GM21367 (cell line): ENCODE data around the gene PDHX.
"Not testable (repeated sequence)": the region's sequence is repeated elsewhere in the genome, so short reads cannot be mapped to it uniquely, and the experiment has no call there.

Experiments used
- ATAC-seq: cut with Tn5 transposase; IDR thresholded peaks from one replicate; pipeline ENCODE4 v1.9.1; 2021; ENCODE audit not compliant: unreplicated experiment

The PDHX gene

DNA sequence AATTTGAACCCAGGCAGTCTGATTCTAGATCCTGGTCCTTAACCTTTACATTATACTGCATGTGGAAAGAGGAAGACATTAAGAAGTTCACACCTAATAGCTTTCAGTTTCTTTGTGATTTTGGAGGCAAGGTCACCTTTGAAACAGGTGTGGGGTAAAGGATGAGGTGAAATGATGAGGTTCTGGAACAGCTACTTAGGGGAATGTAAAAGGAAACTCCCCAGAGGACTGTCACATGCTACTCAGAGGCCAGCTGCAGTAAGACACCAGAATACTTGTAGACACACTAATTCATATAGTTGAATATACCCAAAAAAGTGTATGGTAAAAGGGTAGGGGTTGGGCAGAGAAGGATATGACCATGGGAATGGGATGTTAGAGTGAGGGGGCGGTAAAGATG, 5.6 kb upstream of the PDHX start:
- ATAC-seq, result no peak

DNA sequence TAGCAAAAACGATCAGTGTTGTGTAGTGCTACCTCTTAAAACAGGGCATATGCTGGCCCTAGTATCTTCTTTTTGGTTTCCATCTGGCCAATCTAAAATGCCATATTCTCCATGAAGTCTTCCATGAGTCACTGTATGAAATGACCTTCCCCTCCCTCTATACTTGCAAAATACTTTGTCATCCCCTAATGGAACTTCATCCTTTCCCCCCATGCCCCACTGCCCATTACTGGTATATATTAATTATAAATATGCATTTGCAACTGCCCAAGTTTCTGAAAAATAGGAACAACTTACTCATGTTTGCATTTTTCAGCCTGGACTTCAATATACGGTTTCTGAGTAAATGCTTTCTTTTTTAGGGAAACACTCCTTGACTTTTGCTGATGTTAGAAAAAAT, 4.7 kb upstream of the PDHX start:
- ATAC-seq, result no peak

DNA sequence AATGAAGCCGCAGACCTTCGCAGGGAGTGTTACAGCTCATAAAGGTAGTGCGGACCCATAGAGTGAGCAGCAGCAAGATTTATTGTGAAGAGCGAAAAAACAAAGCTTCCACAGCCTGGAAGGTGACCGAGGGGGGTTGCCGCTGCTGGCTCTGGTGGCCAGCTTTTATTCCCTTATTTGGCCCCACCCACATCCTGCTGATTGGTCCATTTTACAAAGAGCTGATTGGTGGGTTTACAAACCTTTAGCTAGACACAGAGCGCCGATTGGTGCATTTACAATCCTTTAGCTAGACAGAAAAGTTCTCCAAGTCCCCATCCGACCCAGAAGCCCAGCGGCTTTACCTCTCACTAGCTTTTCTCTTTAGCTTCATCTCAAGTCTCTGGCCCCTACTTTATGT, 2.9 kb upstream of the PDHX start:
- not testable (repeated sequence) for ATAC-seq

DNA sequence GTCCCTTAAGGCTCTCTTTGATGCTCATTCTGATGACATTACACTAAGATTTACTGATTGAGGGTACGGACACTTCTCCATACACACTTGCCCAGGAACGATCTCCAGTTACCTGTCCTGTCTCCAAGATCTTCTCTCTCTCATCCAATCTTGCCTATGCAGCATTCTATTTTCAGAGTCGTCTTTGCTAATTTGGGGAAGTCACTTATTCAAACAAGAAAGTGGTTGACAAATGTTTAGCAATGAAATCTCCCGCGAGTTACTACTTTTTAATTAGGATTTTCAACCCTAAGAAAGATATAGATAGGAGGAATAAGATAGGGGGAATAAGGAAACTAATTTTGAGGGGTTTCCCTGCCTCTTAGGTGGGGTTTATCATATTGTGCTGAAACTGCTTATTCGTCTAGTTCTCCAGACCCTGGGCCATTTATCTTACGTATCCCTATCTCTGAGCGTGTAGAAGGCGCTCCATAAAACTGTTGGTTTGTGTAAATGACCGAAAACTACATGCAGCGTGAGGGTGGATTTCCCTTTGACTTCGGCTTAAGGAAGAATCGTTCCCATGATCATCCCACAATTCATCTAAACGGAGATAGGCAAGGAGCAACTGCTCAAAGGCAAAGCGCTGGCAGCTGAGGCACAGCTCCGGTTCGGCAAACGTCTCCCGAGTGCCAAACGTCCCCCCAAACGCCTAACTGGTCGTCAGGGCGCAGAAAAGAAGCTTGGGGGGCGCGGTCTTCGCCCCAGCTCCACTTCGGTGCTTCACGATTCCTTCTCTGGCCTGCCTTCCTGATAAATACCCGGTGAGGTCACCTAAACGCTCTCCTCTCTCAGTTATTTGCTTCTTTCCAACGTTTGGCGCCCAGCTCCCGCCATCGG, 1.0 kb upstream of the PDHX start:
- ATAC-seq, result no peak

DNA sequence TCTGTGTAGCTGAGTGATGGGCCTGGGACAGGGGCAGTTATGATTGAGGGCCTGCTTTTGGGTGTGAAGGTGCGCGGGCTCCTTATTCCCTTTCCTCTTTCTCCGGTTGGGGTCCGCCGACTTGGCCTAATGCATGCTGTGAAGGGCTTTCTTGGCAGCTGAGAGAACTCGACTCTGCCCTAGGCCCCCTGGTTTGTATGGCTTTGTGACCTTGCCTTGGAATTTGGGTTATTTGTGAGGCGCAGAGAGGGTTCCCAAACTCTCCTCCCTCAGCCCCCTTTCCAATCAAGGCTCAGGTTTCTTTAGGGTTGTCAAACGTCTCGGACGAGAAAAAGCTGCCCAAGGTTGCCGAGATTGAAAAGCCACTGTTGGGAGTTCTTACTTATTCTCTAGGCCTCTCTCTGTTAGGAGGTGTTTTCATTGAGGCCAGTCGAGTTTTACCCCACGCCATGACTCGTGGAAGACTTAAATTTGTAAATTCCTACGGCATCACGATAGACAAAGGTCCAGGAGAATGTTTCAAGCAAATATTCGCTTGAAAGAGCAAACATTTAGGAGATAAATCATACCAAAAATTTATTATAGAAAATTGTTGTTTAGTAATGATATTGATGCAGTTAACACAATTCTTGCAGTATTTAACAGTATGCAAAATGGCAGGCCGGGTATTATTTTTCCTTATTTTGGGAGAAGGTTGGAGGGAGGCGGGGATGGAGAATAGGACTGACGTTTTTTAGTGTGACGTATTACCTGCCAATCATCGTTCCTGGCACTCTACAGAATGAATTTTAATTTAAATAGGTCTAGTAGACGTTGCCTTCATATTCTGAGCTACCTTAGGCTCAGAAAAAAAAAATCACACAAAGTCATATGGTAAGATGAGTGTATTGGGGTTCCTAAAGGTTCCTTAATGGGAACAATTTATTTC, 689 bp downstream of the PDHX start:
- ATAC-seq, result no peak

DNA sequence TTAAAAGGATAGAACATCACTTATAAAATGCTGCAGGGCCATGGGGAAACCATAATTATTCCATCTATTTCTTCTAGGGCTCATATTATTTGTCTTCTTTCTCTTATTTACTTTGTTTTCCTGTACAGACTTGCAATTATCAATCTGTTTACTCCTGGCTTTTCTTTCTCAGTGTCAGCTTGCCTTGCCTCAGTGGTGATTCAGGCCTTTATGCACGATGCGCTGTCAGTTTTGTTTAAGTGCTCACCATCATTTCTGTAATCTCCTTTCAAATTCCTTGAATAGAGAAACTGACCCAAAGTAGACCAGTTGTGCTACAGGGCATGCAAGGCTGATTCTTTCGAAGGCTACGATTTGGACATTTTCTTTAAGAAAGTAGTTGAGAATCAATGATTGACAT, 4.7 kb downstream of the PDHX start:
- no peak for ATAC-seq

DNA sequence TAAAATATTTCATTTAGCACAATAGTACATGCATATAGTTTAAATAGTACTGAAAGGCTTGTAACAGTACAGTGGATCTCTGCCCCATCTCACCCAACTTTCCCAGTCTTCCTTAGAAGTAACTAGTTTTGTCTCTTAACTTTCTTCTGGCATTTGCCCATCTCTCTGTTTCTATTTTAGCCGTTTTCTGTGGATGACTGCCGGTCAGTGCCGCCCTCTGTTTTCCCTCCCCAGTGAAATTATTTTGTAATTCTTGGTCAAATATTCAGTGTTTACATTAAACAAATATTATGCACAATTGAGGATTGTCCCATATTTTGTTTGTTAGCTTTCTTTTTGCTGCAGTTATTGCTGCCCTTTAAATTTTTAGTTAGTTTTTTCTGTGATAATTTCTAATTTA, 8.3 kb downstream of the PDHX start:
- no peak for ATAC-seq

DNA sequence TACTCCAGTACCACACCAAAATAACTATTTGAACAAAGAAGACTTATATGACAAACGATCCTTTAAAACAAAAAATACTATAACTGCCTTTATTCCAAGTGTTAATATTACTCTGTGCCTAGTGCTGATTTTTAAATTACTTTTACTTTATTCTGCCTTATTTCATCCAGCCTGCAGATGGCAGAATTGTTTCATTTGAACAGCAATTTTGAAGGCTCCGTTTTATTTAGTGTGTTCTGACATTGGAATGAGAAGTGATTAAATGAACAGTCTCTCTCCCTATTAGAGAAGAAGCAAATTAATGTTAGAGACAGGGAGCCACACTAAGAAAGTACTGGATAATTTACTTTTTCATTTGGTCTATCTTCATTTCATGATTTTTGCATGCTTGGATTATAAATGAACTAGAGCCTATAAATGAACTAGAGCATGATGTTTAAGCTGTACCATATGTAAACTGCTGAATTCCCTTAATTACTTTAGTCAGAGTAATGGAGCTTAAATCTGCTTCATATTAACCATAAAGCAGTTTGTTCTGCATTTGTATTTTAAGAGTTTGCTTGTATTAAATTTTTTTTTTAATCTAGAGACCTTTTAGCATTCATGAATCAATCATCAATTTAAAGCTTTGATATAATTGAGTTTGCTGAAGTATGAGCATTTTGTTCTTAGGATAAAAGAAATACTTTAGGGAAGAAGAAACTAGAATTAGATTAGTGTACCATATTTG, 9.8 kb downstream of the PDHX start:
- no peak for ATAC-seq

DNA sequence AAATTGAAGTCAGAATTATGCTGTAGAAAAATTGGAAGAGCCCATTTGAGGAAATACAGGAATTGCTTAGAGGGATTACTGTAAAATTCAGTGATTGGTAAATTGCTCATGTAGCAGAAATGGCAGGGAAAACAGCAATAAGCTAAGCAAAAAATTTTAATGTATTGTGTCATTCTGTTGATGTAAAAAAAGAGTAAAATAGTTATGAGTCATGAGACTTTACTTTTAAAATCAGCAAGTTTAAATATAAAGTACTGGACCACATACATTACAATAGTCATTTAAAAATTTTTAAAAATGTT, 10.4 kb downstream of the PDHX start:
- no peak for ATAC-seq

DNA sequence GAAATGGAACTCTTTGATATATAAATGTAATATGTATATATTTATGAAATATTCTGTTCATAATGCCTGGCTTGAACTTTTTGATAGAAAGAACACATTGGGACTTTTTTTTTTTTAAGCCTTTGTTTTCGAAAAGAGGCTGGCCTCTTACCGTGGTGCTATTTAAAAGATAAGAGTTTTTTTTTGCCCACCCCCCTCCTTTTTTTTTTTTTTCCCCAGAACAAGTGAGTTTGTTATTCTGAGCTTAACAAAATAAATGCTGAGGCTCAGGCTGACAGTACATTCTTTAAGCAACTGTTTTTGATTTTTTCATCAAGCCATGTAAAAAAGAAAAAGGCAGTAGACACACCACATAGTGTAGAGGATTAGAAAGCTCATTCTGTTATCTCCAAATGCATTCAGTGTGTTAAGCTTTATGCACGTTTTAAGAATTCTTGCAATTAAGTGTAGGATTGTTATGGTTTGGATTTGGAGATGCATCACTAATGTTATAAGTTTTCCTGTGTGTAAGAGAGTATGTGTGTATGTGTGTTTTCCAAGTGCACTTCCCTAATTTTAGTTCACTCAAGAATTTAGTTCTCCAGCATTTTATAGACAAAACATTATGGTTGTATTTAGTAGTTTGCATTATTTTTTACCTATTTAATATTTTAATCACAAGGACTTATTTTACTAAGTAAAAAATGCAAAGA, 12.0 kb downstream of the PDHX start:
- no peak for ATAC-seq

DNA sequence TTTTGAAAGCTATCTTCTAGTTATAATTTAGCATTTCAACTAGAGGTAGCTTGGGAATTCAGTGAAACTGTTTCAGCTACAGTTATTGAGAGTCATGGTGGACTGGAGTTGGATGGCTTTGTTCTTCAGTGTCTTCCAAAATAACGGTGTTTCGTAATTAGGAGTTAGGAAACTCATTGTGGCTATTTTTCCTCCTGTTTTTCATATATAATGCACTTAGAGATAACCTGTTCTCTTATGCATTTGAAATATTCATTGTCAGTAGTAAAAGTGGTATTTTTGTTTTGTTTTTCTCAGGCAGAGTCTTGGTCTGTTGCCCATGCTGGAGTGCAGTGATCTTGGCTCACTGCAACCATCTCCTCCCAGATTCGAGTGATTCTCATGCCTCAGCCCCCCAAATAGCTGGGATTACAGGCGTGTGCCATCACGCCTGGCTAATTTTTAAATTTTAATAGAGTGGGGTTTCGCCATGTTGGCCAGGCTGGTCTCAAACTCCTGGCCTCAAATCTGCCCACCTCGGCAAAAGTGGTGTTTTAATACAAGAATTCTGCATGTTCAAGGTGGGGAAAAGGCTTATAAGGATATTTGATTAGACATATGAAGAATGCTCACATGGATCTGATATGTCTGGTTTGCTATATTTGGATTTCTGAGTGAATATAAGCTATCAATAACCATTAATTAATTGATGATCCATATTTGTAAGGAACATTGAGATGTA, 12.7 kb downstream of the PDHX start:
- no peak for ATAC-seq

DNA sequence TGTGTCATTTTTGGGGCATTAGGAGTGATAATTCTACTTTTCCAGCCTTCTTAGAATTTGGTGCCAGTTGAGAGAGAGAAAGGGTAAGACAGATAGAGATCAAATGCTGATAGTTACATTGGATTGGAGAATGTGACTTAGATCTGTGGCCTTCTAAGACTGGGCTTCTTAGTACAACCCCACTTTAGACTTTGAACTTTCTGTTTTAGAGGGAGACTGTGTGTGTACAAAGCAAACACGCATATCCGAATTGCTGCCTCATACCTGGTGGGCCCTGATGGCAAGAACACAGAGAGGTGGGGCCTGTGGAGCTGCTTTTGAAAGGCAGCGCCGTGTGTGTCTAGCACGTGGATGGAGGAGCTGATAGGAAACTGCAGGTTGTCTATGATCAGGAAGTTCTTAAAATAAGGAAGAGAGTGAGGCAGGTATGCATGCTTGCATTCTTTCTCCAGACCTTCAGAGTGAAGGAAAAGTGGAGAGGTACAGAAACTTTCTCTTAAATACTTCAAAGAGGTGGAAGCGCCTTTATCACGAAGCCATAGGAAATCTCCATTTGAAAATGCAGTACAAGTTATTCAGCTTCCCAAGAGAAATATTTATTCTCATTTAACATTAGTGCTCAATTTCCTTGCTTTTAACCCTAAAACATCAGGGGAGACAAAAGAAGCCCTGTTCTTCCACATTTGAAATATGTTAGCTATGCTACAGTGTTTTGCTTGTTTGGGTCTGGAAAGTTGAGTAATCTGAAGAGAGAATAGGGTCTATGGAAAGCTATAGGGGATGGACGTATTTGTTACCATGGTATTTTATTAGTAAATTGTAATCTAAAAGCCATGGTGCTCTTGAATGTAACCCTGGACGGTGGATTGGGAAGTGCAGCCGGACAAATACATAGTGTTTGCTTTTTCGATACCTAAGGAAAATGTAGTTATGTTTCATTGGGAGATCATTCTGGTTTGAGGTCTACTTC, 13.7 kb downstream of the PDHX start:
- ATAC-seq, result no peak

DNA sequence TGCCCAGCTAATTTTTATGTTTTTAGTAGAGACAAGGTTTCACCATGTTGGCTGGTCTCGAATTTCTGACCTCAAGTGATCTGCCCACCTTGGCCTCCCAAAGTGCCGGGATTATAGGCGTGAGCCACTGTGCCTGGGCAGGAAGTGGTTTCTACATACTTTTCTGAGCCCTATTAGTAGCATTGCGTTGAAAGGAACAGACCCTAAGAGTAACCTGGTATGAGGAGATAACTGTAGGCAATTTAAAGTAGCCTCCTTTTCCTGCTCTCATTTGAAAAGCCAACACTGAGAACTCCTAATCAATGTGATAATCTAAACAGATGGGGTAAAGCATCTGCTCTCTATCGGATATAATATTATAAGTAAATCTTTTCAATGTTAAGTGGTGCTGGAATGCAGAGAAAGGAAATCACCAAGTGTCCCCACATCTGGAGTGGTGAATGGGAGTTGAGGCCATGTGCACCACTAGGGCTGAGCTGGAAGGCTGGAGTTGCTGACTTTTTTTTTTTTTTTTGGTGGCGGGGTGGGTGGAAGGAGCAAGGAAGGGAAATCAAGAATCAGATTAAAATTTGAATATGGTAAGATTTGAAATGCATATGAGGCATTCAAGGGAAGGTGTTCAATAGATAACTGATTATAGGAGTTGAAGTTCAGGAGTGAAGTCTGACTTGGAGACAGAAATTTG, 20.7 kb downstream of the PDHX start:
- no peak for ATAC-seq

DNA sequence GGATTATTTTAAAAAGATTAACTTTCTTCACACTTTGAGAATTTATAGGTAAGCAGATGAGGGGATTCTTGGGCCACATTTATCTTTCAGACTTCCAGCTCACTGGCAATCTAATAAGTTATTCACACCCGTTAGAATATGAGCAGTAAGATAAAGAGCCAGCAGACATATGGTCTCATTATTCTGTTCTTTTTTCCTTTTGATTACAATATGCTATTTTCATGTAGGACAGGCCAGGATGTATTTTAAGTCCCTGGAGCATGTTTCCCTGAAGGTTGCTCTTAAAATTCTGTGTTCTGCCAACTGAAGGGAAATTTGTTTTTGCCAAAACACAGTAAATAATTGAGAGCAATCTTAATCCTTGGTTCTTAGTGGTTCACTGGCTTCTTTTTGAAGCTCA, 22.2 kb downstream of the PDHX start:
- no peak for ATAC-seq

DNA sequence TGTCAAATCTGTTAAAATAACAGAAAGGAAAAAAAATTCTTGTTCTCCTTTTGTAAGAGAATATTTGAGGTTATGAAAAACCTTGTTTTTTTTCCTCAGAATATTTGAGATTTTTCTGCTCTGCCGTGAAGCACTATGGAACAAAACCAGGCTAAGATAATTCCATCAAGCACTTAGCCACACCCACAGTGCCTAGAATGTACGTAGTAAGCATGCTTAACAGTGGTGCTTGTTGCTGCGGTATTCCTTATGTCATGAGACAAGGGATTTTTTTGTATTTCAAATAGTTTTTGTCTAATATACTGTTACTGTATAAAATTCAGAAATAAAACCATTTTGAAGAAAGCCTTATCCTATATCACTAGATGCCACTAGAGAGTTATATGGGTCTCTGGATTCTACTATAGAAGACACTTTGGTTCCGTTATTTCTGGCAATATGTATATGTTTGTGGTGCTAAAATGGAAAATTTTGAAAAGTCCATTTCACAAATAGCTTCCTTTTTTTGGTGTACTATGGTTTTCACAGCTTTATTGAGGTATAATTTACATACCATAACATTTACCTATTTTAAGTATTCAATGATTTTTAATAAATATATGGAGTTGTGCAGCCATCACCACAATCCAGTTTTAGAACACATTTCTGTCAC, 23.7 kb downstream of the PDHX start:
- ATAC-seq, result no peak

DNA sequence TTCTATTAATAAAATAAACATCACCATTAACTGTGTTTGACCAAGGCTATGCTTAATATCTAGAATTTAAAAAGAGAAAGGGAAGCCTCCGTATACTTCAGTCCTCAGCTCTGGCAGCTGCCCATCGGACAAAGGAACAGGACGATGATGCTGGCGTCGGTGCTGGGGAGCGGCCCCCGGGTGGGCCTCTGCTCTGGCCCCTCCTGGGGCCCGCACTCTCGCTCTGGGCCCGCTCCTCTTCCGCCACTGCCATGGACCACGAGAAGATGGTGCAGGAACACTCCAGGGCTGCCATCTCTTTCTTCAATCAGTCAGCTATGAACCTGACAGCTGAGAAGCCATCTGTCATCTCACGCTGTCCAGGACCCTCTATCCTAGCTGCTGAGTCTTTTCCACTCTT, 25.3 kb downstream of the PDHX start:
- no peak for ATAC-seq

DNA sequence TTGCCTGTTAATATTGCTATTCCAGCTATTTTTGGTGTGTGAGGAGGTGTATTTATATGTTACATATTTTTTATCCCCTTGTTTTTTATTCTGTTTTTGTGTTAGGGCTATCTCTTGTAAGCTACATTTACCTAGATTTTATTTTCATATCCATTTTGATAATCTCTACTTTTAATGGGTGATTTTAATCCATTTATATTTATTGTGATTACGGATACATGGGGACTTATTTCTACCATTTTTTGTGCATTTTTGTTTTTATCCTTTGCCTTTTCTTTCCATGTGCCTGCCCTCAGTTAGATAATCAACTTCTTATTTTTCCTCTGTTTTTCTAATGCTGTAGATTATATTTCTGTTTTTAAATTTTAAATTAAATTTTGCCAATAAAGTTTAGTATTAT, 28.3 kb downstream of the PDHX start:
- ATAC-seq, result no peak

DNA sequence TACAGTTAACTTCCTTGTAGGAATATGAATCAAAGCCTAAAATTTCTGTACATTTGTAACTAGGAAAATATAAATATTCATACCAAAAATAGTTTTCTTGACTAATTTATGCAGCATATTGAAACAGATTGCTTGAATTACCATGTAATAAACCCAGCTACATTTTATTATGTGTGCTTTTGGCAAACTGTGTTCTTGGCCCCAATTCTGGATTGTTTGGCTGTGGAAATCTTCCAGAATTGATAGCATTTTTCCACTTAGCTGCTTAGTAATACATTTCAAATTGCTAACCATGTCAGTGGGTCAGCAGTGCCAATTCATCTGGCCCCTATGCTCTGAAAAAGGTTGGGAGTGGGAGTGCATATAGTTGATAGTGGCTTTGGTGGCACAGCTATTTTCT, 32.3 kb downstream of the PDHX start:
- ATAC-seq, result no peak
